K562 (cell line): ENCODE data around the gene TIGD7. TPM values are rescaled to one million over a fixed set of nuclear protein-coding genes. Genes with fewer than 3 reads are reported as not detected.

Experiments used
- ARID3A ChIP-seq: IDR thresholded peaks from 2 replicates; pipeline ENCODE4 v1.6.1; 2012; ENCODE audit warnings: low read depth, low read length, improper control_type of control experiment, borderline replicate concordance
- BHLHE40 ChIP-seq: IDR thresholded peaks from 2 replicates; pipeline ENCODE4 v1.6.1; 2011; ENCODE audit warnings: low read length, improper control_type of control experiment
- CHD4 ChIP-seq: fragments of 200-600 bp; sonication (generic); IDR thresholded peaks from 3 replicates; pipeline ENCODE4 v1.6.1; 2012; ENCODE audit warnings: low read depth, mild to moderate bottlenecking, mixed read lengths, low read length, inconsistent platforms; ENCODE audit not compliant: insufficient read depth, insufficient replicate concordance, poor library complexity, severe bottlenecking
- ELF4 ChIP-seq: fragments of 450-650 bp; formaldehyde crosslinking; IDR thresholded peaks from 2 replicates; pipeline ENCODE4 v1.4.0; 2022; ENCODE audit warnings: missing genetic modification characterization
- HDAC2 ChIP-seq: fragments of 450-650 bp; IDR thresholded peaks from 2 replicates; pipeline ENCODE4 v1.6.1; 2016; ENCODE audit warnings: mild to moderate bottlenecking
- HLTF ChIP-seq: fragments of 450-650 bp; IDR thresholded peaks from 2 replicates; pipeline ENCODE4 v1.6.1; 2016
- HMGN3 ChIP-seq: IDR thresholded peaks from 2 replicates; pipeline ENCODE4 v1.6.1; 2011; ENCODE audit warnings: borderline replicate concordance, low read depth, mild to moderate bottlenecking, mixed read lengths, low read length; ENCODE audit not compliant: insufficient read length; ENCODE audit errors: extremely low read depth
- HNRNPK ChIP-seq: fragments of 200-400 bp; formaldehyde crosslinking; IDR thresholded peaks from one replicate; pipeline ENCODE4 v1.6.1; 2018; ENCODE audit warnings: mild to moderate bottlenecking, low read depth, low read length; ENCODE audit not compliant: poor library complexity, severe bottlenecking
- ID3 ChIP-seq, 2 experiments: fragments of 250-450 bp in 1 of 2; fragments of 450-650 bp in 1 of 2; sonication (Bioruptor Pico) in 1 of 2; IDR thresholded peaks; 2 replicates each; pipeline versions ENCODE4 v1.6.1 to v1.8.0; 2016 to 2021; ENCODE audit warnings: mild to moderate bottlenecking in 2 of 2, moderate library complexity in 2 of 2, missing compliant biosample characterization in 1 of 2, missing genetic modification characterization in 1 of 2
- IRF9 ChIP-seq: fragments of 450-650 bp; IDR thresholded peaks from 2 replicates; pipeline ENCODE4 v1.6.1; 2016; ENCODE audit warnings: missing biosample characterization, missing genetic modification characterization
- MCM2 ChIP-seq: fragments of 450-650 bp; IDR thresholded peaks from 2 replicates; pipeline ENCODE4 v1.6.1; 2017; ENCODE audit warnings: low read depth, mild to moderate bottlenecking
- MTA2 ChIP-seq: fragments of 450-650 bp; IDR thresholded peaks from 2 replicates; pipeline ENCODE4 v1.6.1; 2016; ENCODE audit warnings: low read depth
- NEUROD1 ChIP-seq: fragments of 150-350 bp; IDR thresholded peaks from 2 replicates; pipeline ENCODE4 v1.6.1; 2014; ENCODE audit warnings: borderline replicate concordance, low read length, low read depth; ENCODE audit not compliant: partially characterized antibody
- SAFB2 ChIP-seq: fragments of 200-400 bp; formaldehyde crosslinking; IDR thresholded peaks from 2 replicates; pipeline ENCODE4 v1.6.1; 2018; ENCODE audit warnings: borderline replicate concordance, low read length, low read depth, moderate library complexity; ENCODE audit not compliant: severe bottlenecking
- SAP30 ChIP-seq: fragments of 200-600 bp; sonication (generic); IDR thresholded peaks from 2 replicates; pipeline ENCODE4 v1.6.1; 2012; ENCODE audit warnings: borderline replicate concordance, low read depth, mild to moderate bottlenecking, moderate library complexity, low read length, control low read depth, inconsistent platforms; ENCODE audit not compliant: insufficient read depth, poor library complexity, severe bottlenecking
- SETDB1 ChIP-seq: IDR thresholded peaks from one replicate; pipeline ENCODE4 v1.6.1; 2012; ENCODE audit warnings: low read length, control low read depth, inconsistent platforms
- SPI1 ChIP-seq: IDR thresholded peaks from 2 replicates; pipeline ENCODE4 v1.6.1; 2011; ENCODE audit warnings: low read depth, low read length, control low read depth, borderline replicate concordance
- SUPT5H ChIP-seq: fragments of 450-650 bp; IDR thresholded peaks from 2 replicates; pipeline ENCODE4 v1.6.1; 2016
- ZBTB2 ChIP-seq: fragments of 450-650 bp; IDR thresholded peaks from 2 replicates; pipeline ENCODE4 v1.6.1; 2016; ENCODE audit warnings: antibody characterized with exemption
- ZBTB34 ChIP-seq: fragments of 250-450 bp; sonication (Bioruptor Pico); IDR thresholded peaks from 2 replicates; pipeline ENCODE4 v1.8.0; 2021; ENCODE audit warnings: mild to moderate bottlenecking, moderate library complexity
- ZNF146 ChIP-seq: IDR thresholded peaks from one replicate; pipeline ENCODE4 v1.6.1; 2018; ENCODE audit warnings: missing compliant biosample characterization; ENCODE audit not compliant: unreplicated experiment
- polyA plus RNA-seq, 8 experiments: library from polyadenylated mRNA; depleted of rRNA in 4 of 8; stranded (reverse) in 5 of 8; unstranded in 3 of 8; fragments of >200 nt; fragmentation: Nextera tagmentation in 2 of 8; fragmentation: Illumina TruSeq in 1 of 8; extraction: Ambion mirVana in 2 of 8; extraction: Trizol in 1 of 8; gene quantifications; 2 replicates each; pipeline versions ENCODE4 v1.2.1 to v1.2.3, GENCODE V29; 2011 to 2014; ENCODE audit warnings: inconsistent platforms in 1 of 8, missing spikeins in 1 of 8
- total RNA-seq, 7 experiments: library from RNA; depleted of rRNA in 6 of 7; stranded (reverse); fragments of >200 nt in 6 of 7; fragmentation: Illumina TruSeq in 2 of 7; extraction: Trizol in 2 of 7; gene quantifications; 2 replicates each; pipeline versions ENCODE4 v1.2.1 to v1.2.3, GENCODE V29; 2011 to 2021; ENCODE audit warnings: low replicate concordance in 1 of 7

TIGD7 gene
- total and polyA plus RNA-seq, 9 of the 15 experiments (the other 6 are each of a cell fraction or from before 2014, with no cell fraction given), result 0.84 to 10.7 (median 6.7) TPM

GRCh38 chr16:3282730-3283542, 22.3 kb downstream of the TIGD7 start, which contains the start of gene ZNF263 (continued):
- peak; percentile 70 for TF ChIP-seq HDAC2
- no peak for TF ChIP-seq SAP30
- TF ChIP-seq MTA2, result no peak
- TF ChIP-seq ZBTB2, result no peak
- no peak for TF ChIP-seq IRF9 (tag)
- TF ChIP-seq CHD4, result no peak
- no peak for TF ChIP-seq SPI1
- TF ChIP-seq HNRNPK, result no peak
- TF ChIP-seq NEUROD1, result no peak
- no peak for TF ChIP-seq ID3 (CRISPR knock-in tag; IDR thresholded peaks at IDR 0.05)
- TF ChIP-seq ID3 (tag; IDR thresholded peaks at IDR 0.05), result peak; percentile 65; the same call in 1 of the 2 replicates
- TF ChIP-seq ZBTB34 (CRISPR knock-in tag), result no peak
- TF ChIP-seq MCM2, result no peak
- no peak for TF ChIP-seq HLTF
- no peak for TF ChIP-seq ARID3A
- no peak for TF ChIP-seq SETDB1
- TF ChIP-seq SUPT5H, result peak; percentile 85
- no peak for TF ChIP-seq ZNF146 (CRISPR knock-in tag)
- TF ChIP-seq HMGN3, result peak; percentile 73
- TF ChIP-seq ELF4 (CRISPR knock-in tag), result no peak
- TF ChIP-seq BHLHE40, result peak; percentile 100
- TF ChIP-seq SAFB2, result no peak
